AG20443 (cell line): ENCODE results near the gene SNN.

Experiments used
- DNase-seq: peaks from one replicate; pipeline ENCODE4 v3.0.0; 2012; ENCODE audit warnings: low spot score, mixed read lengths

SNN gene

GRCh38 chr16:11667221-11667823, 933 bp upstream of the SNN start:
- DNase-seq, result no peak

GRCh38 chr16:11668623-11669379, 546 bp downstream of the SNN start:
- peak; percentile 48 for DNase-seq

GRCh38 chr16:11669380-11670146, 1.3 kb downstream of the SNN start:
- peak; percentile 50 for DNase-seq

GRCh38 chr16:11670171-11671131, 2.2 kb downstream of the SNN start:
- DNase-seq, result no peak

- DNase-seq, result no peak
Observed at GRCh38 chr16:11671271-11671670, 3.0 kb downstream of the SNN start.

GRCh38 chr16:11671676-11672075, 3.4 kb downstream of the SNN start:
- no peak for DNase-seq

GRCh38 chr16:11672206-11673090, 4.2 kb downstream of the SNN start:
- DNase-seq, result no peak

GRCh38 chr16:11673091-11674000, 5.1 kb downstream of the SNN start:
- DNase-seq, result no peak

GRCh38 chr16:11674001-11674817, 6.0 kb downstream of the SNN start:
- no peak for DNase-seq

- DNase-seq, result no peak
Observed at GRCh38 chr16:11674818-11675560, 6.7 kb downstream of the SNN start.

GRCh38 chr16:11675561-11676511, 7.6 kb downstream of the SNN start:
- no peak for DNase-seq

GRCh38 chr16:11676799-11677198, 8.5 kb downstream of the SNN start:
- DNase-seq, result no peak

GRCh38 chr16:11677451-11677951, 9.2 kb downstream of the SNN start:
- DNase-seq, result no peak

- no peak for DNase-seq
Observed at GRCh38 chr16:11677959-11678881, 10.0 kb downstream of the SNN start.

GRCh38 chr16:11679250-11679649, 11.0 kb downstream of the SNN start:
- DNase-seq, result no peak
